ENCODE measurements around the gene CDK6.

CDK6 gene

DNA sequence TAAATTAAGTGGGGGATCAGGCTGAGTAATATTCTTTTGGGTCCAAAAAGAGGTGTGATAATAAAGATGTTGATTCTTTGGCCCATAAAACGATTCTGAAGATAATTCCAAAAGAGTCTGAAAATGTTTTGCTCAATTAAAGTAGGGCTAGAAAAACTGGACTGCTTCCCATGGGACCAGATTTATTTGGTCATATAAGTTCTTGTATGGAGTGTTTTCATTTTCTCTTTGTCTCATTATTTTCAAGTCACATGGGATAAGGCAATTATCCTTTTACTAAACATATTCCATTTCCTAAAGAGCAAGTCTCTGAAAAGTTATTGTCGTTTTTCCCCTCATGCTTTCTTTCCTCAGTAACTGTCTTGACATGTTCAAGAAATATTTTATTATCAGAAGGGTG lies 41.5 kb downstream of the CDK6 start:
- no peak for FAIRE-seq
- DNase-seq (ENCODE audit: insufficient read length, low spot score), result no peak
- TF ChIP-seq, protein P1, sequence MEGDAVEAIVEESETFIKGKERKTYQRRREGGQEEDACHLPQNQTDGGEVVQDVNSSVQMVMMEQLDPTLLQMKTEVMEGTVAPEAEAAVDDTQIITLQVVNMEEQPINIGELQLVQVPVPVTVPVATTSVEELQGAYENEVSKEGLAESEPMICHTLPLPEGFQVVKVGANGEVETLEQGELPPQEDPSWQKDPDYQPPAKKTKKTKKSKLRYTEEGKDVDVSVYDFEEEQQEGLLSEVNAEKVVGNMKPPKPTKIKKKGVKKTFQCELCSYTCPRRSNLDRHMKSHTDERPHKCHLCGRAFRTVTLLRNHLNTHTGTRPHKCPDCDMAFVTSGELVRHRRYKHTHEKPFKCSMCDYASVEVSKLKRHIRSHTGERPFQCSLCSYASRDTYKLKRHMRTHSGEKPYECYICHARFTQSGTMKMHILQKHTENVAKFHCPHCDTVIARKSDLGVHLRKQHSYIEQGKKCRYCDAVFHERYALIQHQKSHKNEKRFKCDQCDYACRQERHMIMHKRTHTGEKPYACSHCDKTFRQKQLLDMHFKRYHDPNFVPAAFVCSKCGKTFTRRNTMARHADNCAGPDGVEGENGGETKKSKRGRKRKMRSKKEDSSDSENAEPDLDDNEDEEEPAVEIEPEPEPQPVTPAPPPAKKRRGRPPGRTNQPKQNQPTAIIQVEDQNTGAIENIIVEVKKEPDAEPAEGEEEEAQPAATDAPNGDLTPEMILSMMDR (IDR thresholded peaks at IDR 0.05; ENCODE audit: insufficient read depth, missing control alignments), result no peak

DNA sequence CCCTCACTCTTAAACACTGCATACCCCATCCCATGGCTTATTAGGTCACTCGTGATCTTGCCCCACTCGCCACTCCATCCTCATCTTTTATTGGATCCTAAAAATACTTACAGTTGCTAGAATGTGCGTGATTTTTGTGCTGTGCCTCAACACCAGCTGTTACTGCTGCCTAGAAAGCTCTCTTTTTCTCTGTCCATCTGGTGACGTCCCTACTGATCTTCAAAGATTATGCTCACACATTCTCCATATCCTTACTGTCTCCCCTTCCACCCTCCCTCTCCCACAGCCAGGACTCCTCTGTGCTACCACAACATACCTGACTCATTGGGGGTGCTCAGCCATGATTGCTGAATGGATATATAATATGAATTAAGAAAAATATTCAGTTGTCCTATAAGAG lies 42.0 kb downstream of the CDK6 start:
- no peak for FAIRE-seq
- DNase-seq (ENCODE audit: insufficient read length, low spot score), result no peak
- TF ChIP-seq, protein P1 (IDR thresholded peaks at IDR 0.05; ENCODE audit: insufficient read depth, missing control alignments), result no peak

DNA sequence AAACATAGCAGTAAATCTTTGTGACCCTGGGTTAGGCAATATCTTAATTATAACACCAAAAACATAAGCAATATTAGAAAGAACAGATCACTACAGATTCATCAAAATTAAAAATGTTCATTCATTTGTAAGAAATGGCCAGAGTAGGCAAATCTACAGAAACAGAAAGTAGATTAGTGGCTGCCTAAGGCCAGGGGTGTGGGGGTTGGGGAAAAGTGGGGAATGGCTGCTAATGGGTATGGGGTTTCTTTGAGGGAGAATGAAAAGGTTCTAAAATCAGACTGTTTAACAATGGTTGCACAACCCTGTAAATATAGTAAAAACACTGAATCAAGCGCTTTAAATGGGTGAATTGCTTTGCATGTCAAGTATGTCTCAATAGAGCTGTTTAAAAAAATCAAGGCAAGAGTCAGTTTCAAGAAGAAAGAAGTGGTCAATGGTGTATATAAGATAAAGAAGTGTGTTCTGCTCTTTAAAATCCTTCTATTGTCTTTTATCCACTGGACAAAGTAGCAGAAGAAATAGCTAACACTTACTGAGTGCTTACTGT lies 42.6 kb downstream of the CDK6 start:
- DNase-seq (ENCODE audit: insufficient read length, low spot score) (no peak), FAIRE-seq (no peak)
- TF ChIP-seq, protein P1 (IDR thresholded peaks at IDR 0.05; ENCODE audit: insufficient read depth, missing control alignments), result no peak

DNA sequence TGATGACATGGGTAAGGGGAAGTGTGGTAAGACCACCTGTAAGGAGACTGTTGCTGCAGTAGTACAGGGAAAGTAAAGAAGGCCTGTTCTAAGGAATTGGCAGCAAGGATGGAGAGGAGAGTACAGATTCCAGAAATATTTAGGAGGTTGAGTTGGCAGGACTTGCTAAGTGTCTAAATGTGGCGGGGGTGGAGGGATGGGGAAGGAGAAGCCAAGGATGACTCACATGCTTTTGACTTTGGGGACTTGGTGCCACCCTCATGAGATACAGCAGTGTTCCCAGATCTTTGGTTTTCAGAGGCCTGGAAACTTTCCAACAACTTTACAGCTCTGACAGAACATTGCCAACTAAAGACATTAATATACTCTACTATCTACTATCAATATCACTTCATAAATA lies 45.4 kb downstream of the CDK6 start:
- DNase-seq (ENCODE audit: insufficient read length, low spot score) (no peak), FAIRE-seq (no peak)
- TF ChIP-seq, protein P1 (IDR thresholded peaks at IDR 0.05; ENCODE audit: insufficient read depth, missing control alignments), result no peak

DNA sequence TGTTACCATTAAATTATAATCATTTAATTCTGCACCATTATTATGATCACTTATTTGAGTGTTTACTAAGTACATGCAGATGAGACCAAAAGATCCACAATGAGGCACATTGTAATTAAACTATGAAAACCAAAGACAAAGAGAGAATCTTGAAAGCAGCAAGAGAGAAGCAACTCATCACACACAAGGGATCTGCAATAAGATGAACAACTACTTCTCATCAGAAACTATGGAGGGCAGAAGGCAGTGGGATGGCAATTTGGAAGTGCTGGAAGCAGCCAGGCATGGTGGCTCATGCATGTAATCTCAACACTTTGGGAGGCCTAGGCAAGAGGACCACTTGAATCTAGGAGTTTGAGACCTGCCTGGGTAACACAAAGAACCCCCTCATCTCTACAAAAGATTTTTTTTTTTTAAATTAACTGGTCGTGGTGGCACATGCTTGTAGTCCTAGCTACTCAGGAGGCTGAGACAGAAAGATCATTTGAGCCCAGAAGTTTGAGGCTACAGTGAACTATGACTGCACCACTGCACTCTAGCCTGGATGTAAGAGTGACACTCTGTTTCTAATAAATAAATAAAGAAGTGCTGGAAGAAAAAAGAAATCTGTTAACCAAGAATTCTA lies 47.7 kb downstream of the CDK6 start:
- FAIRE-seq (no peak), DNase-seq (ENCODE audit: insufficient read length, low spot score) (no peak)
- TF ChIP-seq, protein P1 (IDR thresholded peaks at IDR 0.05; ENCODE audit: insufficient read depth, missing control alignments), result no peak

DNA sequence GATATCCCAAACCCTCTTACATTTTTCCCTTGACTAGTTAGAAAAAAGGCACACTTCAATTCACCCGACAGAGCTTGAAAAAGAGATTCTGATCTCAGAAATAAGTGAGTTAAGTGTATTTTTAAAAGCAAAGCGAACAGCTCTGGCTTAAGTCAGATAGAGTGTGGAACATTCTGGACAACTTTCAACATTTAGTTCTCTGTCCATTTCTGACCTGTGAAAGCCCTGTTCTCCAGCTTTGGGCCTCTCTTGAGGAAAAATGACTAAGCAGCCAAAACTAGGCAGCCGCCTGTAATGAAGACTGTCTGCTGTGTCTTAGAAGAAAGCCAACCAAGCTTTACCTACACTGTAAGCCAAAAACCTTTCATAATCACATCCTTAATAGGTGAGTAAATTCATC lies 50.5 kb downstream of the CDK6 start:
- FAIRE-seq (no peak), DNase-seq (ENCODE audit: insufficient read length, low spot score) (no peak)
- TF ChIP-seq, protein P1 (IDR thresholded peaks at IDR 0.05; ENCODE audit: insufficient read depth, missing control alignments), result no peak

DNA sequence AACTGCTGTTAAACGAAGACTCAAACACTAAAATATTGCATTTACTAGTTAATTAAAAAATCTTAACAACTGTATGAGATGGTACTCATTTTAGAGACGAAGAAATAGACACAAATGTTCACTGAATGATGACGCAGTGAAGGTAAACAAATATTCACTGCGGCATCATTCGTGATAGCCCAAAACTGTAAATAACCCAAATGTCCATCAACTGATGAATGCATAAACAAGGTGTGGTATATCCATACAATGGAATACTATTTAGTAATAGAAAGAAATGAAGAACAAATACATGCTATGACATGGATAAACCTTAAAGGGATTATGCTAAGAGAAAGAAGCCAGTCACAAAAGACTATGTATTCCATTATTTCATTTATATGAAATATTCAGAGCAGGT lies 51.4 kb downstream of the CDK6 start:
- FAIRE-seq (no peak), DNase-seq (ENCODE audit: insufficient read length, low spot score) (no peak)
- TF ChIP-seq, protein P1 (IDR thresholded peaks at IDR 0.05; ENCODE audit: insufficient read depth, missing control alignments), result no peak

Measured in D721Med (cell line).